GM13976 (cell line): Measurements from ENCODE around the gene TTLL4.

Experiments used
- DNase-seq: peaks from one replicate; pipeline ENCODE4 v3.0.0; 2012; ENCODE audit warnings: low spot score
- in situ Hi-C: fragments of 300-500 bp; cut with MboI; formaldehyde crosslinking; loops from one replicate; pipeline ENCODE4 v1.12.0; 2022; ENCODE audit warnings: low sequenced_read_pairs, mixed read lengths, inconsistent platforms; ENCODE audit not compliant: unreplicated experiment
- TF ChIP-seq, protein P1 (sequence below): IDR thresholded peaks from 2 replicates; pipeline ENCODE4 v1.5.1; 2012; ENCODE audit warnings: borderline replicate concordance, mild to moderate bottlenecking; ENCODE audit not compliant: insufficient read depth; ENCODE audit errors: extremely low read depth, missing control alignments, control extremely low read depth

TTLL4 gene

DNA sequence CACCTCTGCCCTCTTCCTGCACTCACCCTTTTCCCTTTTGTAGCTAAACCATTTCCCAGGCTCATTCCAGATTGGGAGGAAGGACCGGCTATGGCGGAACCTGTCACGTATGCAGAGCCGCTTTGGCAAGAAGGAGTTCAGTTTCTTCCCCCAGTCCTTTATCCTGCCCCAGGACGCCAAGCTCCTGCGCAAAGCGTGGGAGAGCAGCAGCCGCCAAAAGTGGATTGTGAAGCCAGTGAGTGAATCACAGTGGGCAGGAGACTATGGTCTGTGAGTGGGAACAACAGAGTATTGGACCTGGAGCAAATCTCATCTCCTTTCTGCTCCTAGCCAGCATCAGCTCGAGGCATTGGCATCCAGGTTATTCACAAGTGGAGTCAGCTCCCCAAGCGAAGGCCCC, 36.3 kb downstream of the TTLL4 start:
- TF ChIP-seq, protein P1, sequence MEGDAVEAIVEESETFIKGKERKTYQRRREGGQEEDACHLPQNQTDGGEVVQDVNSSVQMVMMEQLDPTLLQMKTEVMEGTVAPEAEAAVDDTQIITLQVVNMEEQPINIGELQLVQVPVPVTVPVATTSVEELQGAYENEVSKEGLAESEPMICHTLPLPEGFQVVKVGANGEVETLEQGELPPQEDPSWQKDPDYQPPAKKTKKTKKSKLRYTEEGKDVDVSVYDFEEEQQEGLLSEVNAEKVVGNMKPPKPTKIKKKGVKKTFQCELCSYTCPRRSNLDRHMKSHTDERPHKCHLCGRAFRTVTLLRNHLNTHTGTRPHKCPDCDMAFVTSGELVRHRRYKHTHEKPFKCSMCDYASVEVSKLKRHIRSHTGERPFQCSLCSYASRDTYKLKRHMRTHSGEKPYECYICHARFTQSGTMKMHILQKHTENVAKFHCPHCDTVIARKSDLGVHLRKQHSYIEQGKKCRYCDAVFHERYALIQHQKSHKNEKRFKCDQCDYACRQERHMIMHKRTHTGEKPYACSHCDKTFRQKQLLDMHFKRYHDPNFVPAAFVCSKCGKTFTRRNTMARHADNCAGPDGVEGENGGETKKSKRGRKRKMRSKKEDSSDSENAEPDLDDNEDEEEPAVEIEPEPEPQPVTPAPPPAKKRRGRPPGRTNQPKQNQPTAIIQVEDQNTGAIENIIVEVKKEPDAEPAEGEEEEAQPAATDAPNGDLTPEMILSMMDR: no peak
- DNase-seq: no peak
- in situ Hi-C loops: no loop called here

DNA sequence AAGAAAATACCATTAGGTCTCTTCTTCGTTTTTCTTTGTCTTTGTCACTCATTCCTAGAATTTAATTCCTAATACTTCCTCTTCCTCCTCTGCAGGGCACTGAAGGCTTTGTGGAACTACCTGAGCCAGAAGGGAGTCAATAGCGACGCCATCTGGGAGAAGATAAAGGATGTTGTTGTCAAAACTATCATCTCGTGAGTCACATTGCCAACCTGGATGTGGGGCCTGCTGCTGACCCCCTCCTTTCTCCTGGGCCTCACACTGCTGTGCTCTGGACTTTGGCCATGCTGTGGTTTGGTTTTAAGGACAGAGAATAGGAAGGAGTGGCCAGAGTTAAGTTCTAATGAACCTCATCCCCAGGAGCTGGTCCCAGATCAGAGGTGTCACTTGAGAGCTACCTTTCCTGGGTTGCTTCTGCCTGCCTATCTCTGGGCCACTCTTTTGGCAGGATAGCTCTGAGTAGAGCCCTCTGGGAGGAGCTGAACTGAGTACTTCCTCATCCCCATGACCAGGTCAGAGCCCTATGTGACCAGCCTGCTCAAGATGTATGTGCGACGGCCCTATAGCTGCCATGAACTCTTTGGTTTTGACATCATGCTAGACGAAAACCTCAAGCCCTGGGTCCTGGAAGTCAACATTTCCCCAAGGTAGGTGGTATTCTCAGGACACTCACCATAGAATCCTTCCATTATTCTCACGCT, 38.3 kb downstream of the TTLL4 start:
- in situ Hi-C loops: no loop called here
- TF ChIP-seq, protein P1: no peak
- no peak for DNase-seq

DNA sequence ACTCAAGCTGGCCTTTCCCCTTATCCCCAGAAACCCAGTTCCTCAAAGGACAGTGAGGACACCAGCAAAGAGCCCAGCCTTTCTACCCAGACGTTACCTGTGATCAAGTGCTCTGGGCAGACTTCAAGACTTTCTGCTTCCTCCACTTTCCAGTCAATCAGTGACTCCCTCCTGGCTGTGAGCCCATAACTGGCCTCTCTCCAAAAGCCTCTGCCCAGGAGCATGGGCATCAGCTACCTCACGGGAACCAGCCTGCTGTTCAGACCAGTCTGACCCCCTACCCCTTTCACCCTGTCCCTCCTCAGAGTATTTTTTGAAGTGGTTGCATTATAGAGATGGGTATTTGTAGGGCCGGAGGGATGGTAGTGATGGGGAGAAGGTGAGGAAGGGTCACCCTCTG, 43.6 kb downstream of the TTLL4 start:
- in situ Hi-C loops: no loop called here
- TF ChIP-seq, protein P1: no peak
- no peak for DNase-seq

DNA sequence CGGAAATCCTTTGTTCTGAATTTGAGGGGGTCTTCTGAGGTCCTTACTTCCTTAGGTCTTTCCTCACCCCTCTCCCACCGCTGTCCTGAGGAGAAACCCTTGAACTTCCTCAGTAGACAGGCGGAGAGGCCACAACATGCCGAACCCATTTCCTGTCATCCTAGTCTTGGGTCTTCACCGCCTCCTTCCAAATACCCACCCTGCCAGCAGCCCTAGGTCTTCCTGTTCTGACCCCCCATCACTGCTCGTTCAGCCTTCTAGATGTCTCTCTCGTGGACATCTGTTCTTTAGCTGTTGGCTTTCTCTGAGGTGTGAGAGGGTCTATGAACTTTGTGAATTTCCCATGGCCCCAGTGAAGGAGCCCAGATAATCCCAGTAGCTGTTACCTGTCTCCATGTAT, 44.1 kb downstream of the TTLL4 start:
- DNase-seq: no peak
- in situ Hi-C loops: no loop called here
- TF ChIP-seq, protein P1: no peak

DNA sequence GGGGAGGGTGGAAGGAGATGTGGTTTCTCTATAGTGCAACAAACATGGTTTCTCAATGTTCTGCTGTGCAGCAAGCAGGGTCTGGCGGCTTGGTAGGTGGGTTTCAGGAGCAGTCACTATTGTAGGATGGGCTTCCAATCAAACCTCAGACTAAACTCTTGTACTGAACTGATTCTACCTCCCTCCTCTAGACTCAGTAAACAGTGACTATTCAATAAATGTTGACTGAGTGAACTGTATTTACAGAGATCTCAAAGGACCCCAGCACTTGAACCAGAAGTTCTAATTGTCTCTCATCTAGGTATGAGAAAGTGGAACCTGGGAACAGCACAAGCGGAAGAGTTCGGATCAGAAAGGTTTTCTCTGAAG, 44.5 kb downstream of the TTLL4 start:
- no peak for DNase-seq
- in situ Hi-C loops: no loop called here
- TF ChIP-seq, protein P1: no peak

DNA sequence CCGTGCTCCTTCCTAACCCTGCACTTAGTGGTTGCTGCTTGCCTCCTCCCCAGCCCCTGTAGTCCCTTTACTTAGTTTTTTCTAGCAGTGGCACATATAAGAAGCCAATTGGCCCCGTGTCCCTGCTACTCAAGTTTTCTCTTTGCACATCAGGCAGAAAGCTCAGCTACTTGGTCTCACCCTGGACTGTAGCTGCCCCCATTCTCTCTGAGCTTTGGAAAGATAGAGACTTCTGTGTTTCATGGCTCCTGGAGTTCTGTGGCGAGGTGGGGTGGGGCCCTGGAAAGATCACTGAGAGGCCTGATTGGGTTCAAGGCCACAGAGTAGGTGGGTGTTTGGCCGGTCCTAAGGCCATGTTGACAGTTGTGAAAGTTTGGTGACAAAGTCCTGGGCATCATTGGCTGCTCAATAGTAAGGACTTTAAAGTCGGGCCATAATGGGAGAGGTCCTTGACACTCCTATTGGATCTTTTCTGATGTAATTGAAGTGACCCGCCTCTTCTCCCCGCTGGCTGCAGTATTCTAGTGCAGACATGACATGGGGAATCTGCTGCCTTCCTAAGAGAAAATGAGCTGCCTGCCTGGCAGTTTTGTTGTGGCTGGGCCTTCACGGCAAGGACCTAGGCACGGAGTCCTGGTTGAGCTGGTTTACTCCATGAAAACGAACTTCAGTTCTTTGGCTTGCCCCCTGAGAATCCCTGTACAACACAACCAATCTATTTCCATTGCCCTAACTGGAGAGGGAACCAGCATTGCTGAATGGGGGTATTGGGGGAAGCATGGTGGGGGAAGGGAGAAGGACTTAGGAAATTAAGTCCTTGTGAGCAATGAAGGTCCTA, 45.2 kb downstream of the TTLL4 start:
- TF ChIP-seq, protein P1: no peak
- in situ Hi-C loops: no loop called here
- no peak for DNase-seq
